Measurements from ENCODE around the gene ZNF570. TPM values are rescaled to one million over a fixed set of nuclear protein-coding genes. Genes with fewer than 3 reads are reported as not detected.

Gene ZNF570
- total and polyA plus RNA-seq, 2 of the 8 experiments (the other 6 are each of a cell fraction or from before 2014, with no cell fraction given) = 1.0 to 5.4 TPM

DNA sequence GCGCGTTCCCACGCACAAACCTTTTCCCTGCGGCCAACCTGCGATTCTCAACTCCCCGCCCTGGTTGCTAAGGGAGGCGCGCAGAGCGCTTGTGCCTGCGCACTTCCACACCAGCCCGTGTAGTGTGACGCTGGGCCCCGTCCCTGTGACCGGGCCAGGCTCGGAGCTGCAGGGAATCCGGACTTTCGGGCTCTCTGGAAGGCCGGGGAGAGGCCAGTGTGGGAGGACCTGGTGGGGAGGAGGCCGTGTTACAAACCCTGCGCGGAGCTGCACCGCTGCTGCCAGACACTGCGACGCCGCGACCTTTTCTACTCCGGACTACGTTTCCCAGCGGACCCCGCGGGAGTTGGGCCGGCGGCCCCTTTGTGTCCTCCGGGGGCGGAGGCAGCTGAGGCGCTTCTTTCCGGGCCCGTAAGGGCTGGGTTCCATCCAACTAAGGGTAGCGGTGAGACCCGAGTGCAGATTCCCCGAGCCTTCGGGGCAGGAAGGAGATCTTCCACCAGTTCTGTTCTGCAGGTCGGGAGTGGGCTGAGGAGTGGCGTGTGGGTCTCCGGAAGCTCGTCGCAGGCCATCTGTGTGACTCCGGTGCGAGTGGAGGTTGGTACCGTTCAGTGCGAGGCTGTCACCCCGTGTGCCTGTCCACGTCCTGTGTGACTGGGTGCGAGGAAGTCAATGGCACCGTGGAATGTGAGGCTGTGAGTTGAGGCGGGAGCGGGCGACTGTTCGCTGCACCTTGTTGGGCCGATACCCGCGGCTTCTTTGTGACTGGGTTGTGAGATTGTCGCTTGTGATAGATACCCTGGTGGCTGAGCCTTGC, at the start of gene ZNF570 (continued):
- TF ChIP-seq CHD1 (IDR thresholded peaks at IDR 0.05; ENCODE audit: low read depth, low read length) (no peak), ASH2L (IDR thresholded peaks at IDR 0.05; ENCODE audit: low read length) (peak; percentile 77), TAF1 (IDR thresholded peaks at IDR 0.05; ENCODE audit: low read depth, low read length) (peak; percentile 51; the same call in 1 of the 2 replicates), BACH1 (IDR thresholded peaks at IDR 0.05; ENCODE audit: low read length) (peak; percentile 25; the same call in 1 of the 2 replicates), EZH2 (IDR thresholded peaks at IDR 0.05; ENCODE audit: low read depth, low read length, severe bottlenecking) (no peak), RAD21 (IDR thresholded peaks at IDR 0.05 in 1 of 2, conservative IDR thresholded peaks at IDR 0.05 in 1 of 2; ENCODE audit: low read depth in 2 of 2, low read length in 2 of 2) (0 out of 4 replicates have a peak, but pooled peaks of 1 of the 2 experiments have one; percentile 10), TAF7 (optimal IDR thresholded peaks at IDR 0.05; ENCODE audit: borderline replicate concordance, low read depth, low read length) (no peak), CBX8 (IDR thresholded peaks at IDR 0.05; ENCODE audit: borderline replicate concordance, low read depth, low read length) (no peak), EGR1 (IDR thresholded peaks at IDR 0.05; ENCODE audit: borderline replicate concordance, low read depth, low read length) (peak; percentile 59; the same call in 1 of the 2 replicates), TEAD4 (IDR thresholded peaks at IDR 0.05; ENCODE audit: low read depth, low read length) (peak; percentile 31; the same call in 1 of the 2 replicates), SIN3A (conservative IDR thresholded peaks at IDR 0.05 in 1 of 2, IDR thresholded peaks at IDR 0.05 in 1 of 2; ENCODE audit: low read depth in 1 of 2, low read length in 2 of 2) (peak; percentile 68 to 79; a peak in 1 of 4 replicates), GABPA (IDR thresholded peaks at IDR 0.05; ENCODE audit: borderline replicate concordance, insufficient read depth, low read length) (peak; percentile 80; the same call in 1 of the 2 replicates), TBP (IDR thresholded peaks at IDR 0.05; ENCODE audit: low read depth, low read length) (peak; percentile 77), FOSL1 (IDR thresholded peaks at IDR 0.05; ENCODE audit: insufficient read depth, low read depth, low read length) (no peak)
- TF ChIP-seq, protein P1, sequence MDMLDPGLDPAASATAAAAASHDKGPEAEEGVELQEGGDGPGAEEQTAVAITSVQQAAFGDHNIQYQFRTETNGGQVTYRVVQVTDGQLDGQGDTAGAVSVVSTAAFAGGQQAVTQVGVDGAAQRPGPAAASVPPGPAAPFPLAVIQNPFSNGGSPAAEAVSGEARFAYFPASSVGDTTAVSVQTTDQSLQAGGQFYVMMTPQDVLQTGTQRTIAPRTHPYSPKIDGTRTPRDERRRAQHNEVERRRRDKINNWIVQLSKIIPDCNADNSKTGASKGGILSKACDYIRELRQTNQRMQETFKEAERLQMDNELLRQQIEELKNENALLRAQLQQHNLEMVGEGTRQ (IDR thresholded peaks at IDR 0.05; ENCODE audit: low read length) = no peak
- TF ChIP-seq, protein P2, sequence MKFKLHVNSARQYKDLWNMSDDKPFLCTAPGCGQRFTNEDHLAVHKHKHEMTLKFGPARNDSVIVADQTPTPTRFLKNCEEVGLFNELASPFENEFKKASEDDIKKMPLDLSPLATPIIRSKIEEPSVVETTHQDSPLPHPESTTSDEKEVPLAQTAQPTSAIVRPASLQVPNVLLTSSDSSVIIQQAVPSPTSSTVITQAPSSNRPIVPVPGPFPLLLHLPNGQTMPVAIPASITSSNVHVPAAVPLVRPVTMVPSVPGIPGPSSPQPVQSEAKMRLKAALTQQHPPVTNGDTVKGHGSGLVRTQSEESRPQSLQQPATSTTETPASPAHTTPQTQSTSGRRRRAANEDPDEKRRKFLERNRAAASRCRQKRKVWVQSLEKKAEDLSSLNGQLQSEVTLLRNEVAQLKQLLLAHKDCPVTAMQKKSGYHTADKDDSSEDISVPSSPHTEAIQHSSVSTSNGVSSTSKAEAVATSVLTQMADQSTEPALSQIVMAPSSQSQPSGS (IDR thresholded peaks at IDR 0.05; ENCODE audit: low read length) = no peak
- TF ChIP-seq, protein P3, sequence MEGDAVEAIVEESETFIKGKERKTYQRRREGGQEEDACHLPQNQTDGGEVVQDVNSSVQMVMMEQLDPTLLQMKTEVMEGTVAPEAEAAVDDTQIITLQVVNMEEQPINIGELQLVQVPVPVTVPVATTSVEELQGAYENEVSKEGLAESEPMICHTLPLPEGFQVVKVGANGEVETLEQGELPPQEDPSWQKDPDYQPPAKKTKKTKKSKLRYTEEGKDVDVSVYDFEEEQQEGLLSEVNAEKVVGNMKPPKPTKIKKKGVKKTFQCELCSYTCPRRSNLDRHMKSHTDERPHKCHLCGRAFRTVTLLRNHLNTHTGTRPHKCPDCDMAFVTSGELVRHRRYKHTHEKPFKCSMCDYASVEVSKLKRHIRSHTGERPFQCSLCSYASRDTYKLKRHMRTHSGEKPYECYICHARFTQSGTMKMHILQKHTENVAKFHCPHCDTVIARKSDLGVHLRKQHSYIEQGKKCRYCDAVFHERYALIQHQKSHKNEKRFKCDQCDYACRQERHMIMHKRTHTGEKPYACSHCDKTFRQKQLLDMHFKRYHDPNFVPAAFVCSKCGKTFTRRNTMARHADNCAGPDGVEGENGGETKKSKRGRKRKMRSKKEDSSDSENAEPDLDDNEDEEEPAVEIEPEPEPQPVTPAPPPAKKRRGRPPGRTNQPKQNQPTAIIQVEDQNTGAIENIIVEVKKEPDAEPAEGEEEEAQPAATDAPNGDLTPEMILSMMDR (IDR thresholded peaks at IDR 0.05; ENCODE audit: control extremely low read depth in 1 of 3, insufficient read depth in 1 of 3, low read depth in 1 of 3, low read length in 3 of 3) = no peak

Data from H1 (cell line).